Activated naive CD8-positive, alpha-beta T cell (primary cell): ENCODE data around the gene BCAM.

ENCODE experiments used
- H3K27ac Mint-ChIP-seq: one replicate; pipeline ENCODE4 v1.8.0; 2021; ENCODE audit warnings: mixed read lengths
- H3K27me3 Mint-ChIP-seq: one replicate; pipeline ENCODE4 v1.8.0; 2021; ENCODE audit warnings: mixed read lengths
- H3K36me3 Mint-ChIP-seq: one replicate; pipeline ENCODE4 v1.8.0; 2021; ENCODE audit warnings: mixed read lengths
- H3K4me1 Mint-ChIP-seq: one replicate; pipeline ENCODE4 v1.8.0; 2021; ENCODE audit warnings: low read depth, mixed read lengths
- H3K4me3 Mint-ChIP-seq: one replicate; pipeline ENCODE4 v1.8.0; 2021; ENCODE audit warnings: mild to moderate bottlenecking, mixed read lengths
- H3K9me3 Mint-ChIP-seq: one replicate; pipeline ENCODE4 v1.8.0; 2021; ENCODE audit warnings: low read depth, mixed read lengths

The BCAM gene

GRCh38 chr19:44807652-44808462, 1.0 kb upstream of the BCAM start:
- H3K4me1 Mint-ChIP-seq: peaks cover 7% of the 10 kb centered on the region
- no peaks in the 10 kb centered on the region for H3K36me3 Mint-ChIP-seq
- H3K4me3 Mint-ChIP-seq: peak overlapping the region; percentile 40
- H3K27ac Mint-ChIP-seq: no peak overlapping the region
- H3K27me3 Mint-ChIP-seq: peaks cover 8% of the 10 kb centered on the region
- no peaks in the 10 kb centered on the region for H3K9me3 Mint-ChIP-seq

- Mint-ChIP-seq H3K4me3 (peak overlapping the region; percentile 13), H3K36me3 (no peaks in the 10 kb centered on the region), H3K4me1 (peaks cover 7% of the 10 kb centered on the region), H3K9me3 (no peaks in the 10 kb centered on the region), H3K27me3 (peaks cover 10% of the 10 kb centered on the region), H3K27ac (no peak overlapping the region)
These were observed 802 bp downstream of the BCAM start for GRCh38 chr19:44809577-44810233.

GRCh38 chr19:44810234-44811121, 1.6 kb downstream of the BCAM start:
- peaks cover 10% of the 10 kb centered on the region for H3K27me3 Mint-ChIP-seq
- no peak overlapping the region for H3K4me3 Mint-ChIP-seq
- H3K4me1 Mint-ChIP-seq: peaks cover 7% of the 10 kb centered on the region
- no peaks in the 10 kb centered on the region for H3K36me3 Mint-ChIP-seq
- no peak overlapping the region for H3K27ac Mint-ChIP-seq
- no peaks in the 10 kb centered on the region for H3K9me3 Mint-ChIP-seq

GRCh38 chr19:44811122-44811419, 2.2 kb downstream of the BCAM start:
- H3K4me3 Mint-ChIP-seq: no peak overlapping the region
- no peak overlapping the region for H3K27ac Mint-ChIP-seq
- peaks cover 10% of the 10 kb centered on the region for H3K27me3 Mint-ChIP-seq
- no peaks in the 10 kb centered on the region for H3K36me3 Mint-ChIP-seq
- no peaks in the 10 kb centered on the region for H3K9me3 Mint-ChIP-seq
- H3K4me1 Mint-ChIP-seq: peaks cover 7% of the 10 kb centered on the region

- Mint-ChIP-seq H3K27me3 (peaks cover 10% of the 10 kb centered on the region), H3K27ac (no peak overlapping the region), H3K4me3 (no peak overlapping the region), H3K36me3 (no peaks in the 10 kb centered on the region), H3K9me3 (no peaks in the 10 kb centered on the region), H3K4me1 (peaks cover 7% of the 10 kb centered on the region)
These were observed 3.3 kb downstream of the BCAM start for GRCh38 chr19:44812142-44812718.

- Mint-ChIP-seq H3K27ac (no peak overlapping the region), H3K9me3 (no peaks in the 10 kb centered on the region), H3K4me1 (peaks cover 7% of the 10 kb centered on the region), H3K27me3 (peaks cover 10% of the 10 kb centered on the region), H3K4me3 (no peak overlapping the region), H3K36me3 (no peaks in the 10 kb centered on the region)
These were observed 4.4 kb downstream of the BCAM start for GRCh38 chr19:44813070-44813840.

GRCh38 chr19:44813841-44814470, 5.1 kb downstream of the BCAM start:
- Mint-ChIP-seq H3K27ac (no peak overlapping the region), H3K36me3 (no peaks in the 10 kb centered on the region), H3K4me3 (no peak overlapping the region), H3K27me3 (peaks cover 10% of the 10 kb centered on the region), H3K4me1 (peaks cover 6% of the 10 kb centered on the region), H3K9me3 (no peaks in the 10 kb centered on the region)

- H3K4me3 Mint-ChIP-seq: no peak overlapping the region
- peaks cover under 1% of the 10 kb centered on the region for H3K4me1 Mint-ChIP-seq
- H3K36me3 Mint-ChIP-seq: no peaks in the 10 kb centered on the region
- H3K27me3 Mint-ChIP-seq: peaks cover 10% of the 10 kb centered on the region
- H3K9me3 Mint-ChIP-seq: no peaks in the 10 kb centered on the region
- H3K27ac Mint-ChIP-seq: no peak overlapping the region
These were observed 5.6 kb downstream of the BCAM start for GRCh38 chr19:44814517-44814916.

GRCh38 chr19:44816301-44816700, 7.4 kb downstream of the BCAM start:
- no peak overlapping the region for H3K27ac Mint-ChIP-seq
- no peak overlapping the region for H3K4me3 Mint-ChIP-seq
- H3K9me3 Mint-ChIP-seq: no peaks in the 10 kb centered on the region
- H3K4me1 Mint-ChIP-seq: no peaks in the 10 kb centered on the region
- H3K36me3 Mint-ChIP-seq: no peaks in the 10 kb centered on the region
- H3K27me3 Mint-ChIP-seq: peaks cover 5% of the 10 kb centered on the region

GRCh38 chr19:44817725-44818465, 9.0 kb downstream of the BCAM start:
- Mint-ChIP-seq H3K36me3 (no peaks in the 10 kb centered on the region), H3K27me3 (peaks cover 3% of the 10 kb centered on the region), H3K4me1 (no peaks in the 10 kb centered on the region), H3K9me3 (no peaks in the 10 kb centered on the region), H3K27ac (no peak overlapping the region), H3K4me3 (no peak overlapping the region)

GRCh38 chr19:44818466-44819031, 9.6 kb downstream of the BCAM start:
- H3K4me1 Mint-ChIP-seq: no peaks in the 10 kb centered on the region
- no peaks in the 10 kb centered on the region for H3K36me3 Mint-ChIP-seq
- no peak overlapping the region for H3K27ac Mint-ChIP-seq
- H3K4me3 Mint-ChIP-seq: no peak overlapping the region
- peaks cover 2% of the 10 kb centered on the region for H3K27me3 Mint-ChIP-seq
- H3K9me3 Mint-ChIP-seq: no peaks in the 10 kb centered on the region

- no peaks in the 10 kb centered on the region for H3K36me3 Mint-ChIP-seq
- no peak overlapping the region for H3K27ac Mint-ChIP-seq
- no peaks in the 10 kb centered on the region for H3K27me3 Mint-ChIP-seq
- no peaks in the 10 kb centered on the region for H3K4me1 Mint-ChIP-seq
- H3K4me3 Mint-ChIP-seq: no peak overlapping the region
- H3K9me3 Mint-ChIP-seq: no peaks in the 10 kb centered on the region
These were observed 10.4 kb downstream of the BCAM start for GRCh38 chr19:44819246-44819832.
